GM20000 (cell line): ENCODE data around the gene AGAP1.

ENCODE experiments used
- DNase-seq: peaks from one replicate; pipeline ENCODE4 v3.0.0; 2012; ENCODE audit warnings: low spot score
- CTCF ChIP-seq: IDR thresholded peaks from 2 replicates; pipeline ENCODE4 v1.5.1; 2012; ENCODE audit warnings: mild to moderate bottlenecking, control low read depth; ENCODE audit errors: extremely low read depth, missing control alignments

Gene AGAP1

GRCh38 chr2:235726554-235726953 lies 232.7 kb downstream of the AGAP1 start:
- DNase-seq: no peak
- TF ChIP-seq CTCF: no peak

- TF ChIP-seq CTCF: no peak
- DNase-seq: no peak
Measured at GRCh38 chr2:235727174-235727573, 233.3 kb downstream of the AGAP1 start.

- no peak for TF ChIP-seq CTCF
- no peak for DNase-seq
Measured at GRCh38 chr2:235727891-235728799, 234.3 kb downstream of the AGAP1 start.

GRCh38 chr2:235728800-235729556 lies 235.1 kb downstream of the AGAP1 start:
- TF ChIP-seq CTCF: no peak
- DNase-seq: no peak

GRCh38 chr2:235729557-235729947 lies 235.7 kb downstream of the AGAP1 start:
- TF ChIP-seq CTCF: no peak
- no peak for DNase-seq

GRCh38 chr2:235730115-235730514 lies 236.3 kb downstream of the AGAP1 start:
- no peak for TF ChIP-seq CTCF
- no peak for DNase-seq

- DNase-seq: no peak
- no peak for TF ChIP-seq CTCF
Measured at GRCh38 chr2:235733761-235734160, 239.9 kb downstream of the AGAP1 start.
